Testis (tissue), 2 donors: ENCODE data around the gene PANX1.

ENCODE experiments used
- CTCF ChIP-seq, 3 experiments: fragments of 450-650 bp in 2 of 3; fragments of 200-600 bp in 1 of 3; sonication (generic) in 1 of 3; IDR thresholded peaks; one replicate each; pipeline ENCODE4 v1.5.1; 2016 to 2019; ENCODE audit warnings: antibody characterized with exemption in 3 of 3, mild to moderate bottlenecking in 2 of 3, moderate library complexity in 1 of 3
- POLR2A ChIP-seq: fragments of 450-650 bp; IDR thresholded peaks from one replicate; pipeline ENCODE4 v1.6.1; 2017; ENCODE audit warnings: antibody characterized with exemption, mild to moderate bottlenecking, moderate library complexity

GRCh38 chr11:94149431-94150017 lies 20.9 kb downstream of the PANX1 start:
- TF ChIP-seq CTCF (IDR thresholded peaks at IDR 0.05) (no peak), POLR2A (no peak)
